Caco-2 (cell line): ENCODE measurements around the gene ETV3L. TPM values are rescaled to one million over a fixed set of nuclear protein-coding genes. Genes with fewer than 3 reads are reported as not detected.

ENCODE experiments used
- BruUV-seq: library from RNA; stranded (reverse); fragments of 400-500 nt; replicated peaks from 2 replicates; lab custom pipeline; 2021; lab: Mats Ljungman, UMichigan
- CTCF ChIA-PET: fragments of 300-600 bp; sonication (Branson Sonifier 250); formaldehyde crosslinking; loops from one replicate; lab custom pipeline; 2022; ENCODE audit warnings: antibody characterized with exemption; lab: Charles Lee
- POLR2A ChIA-PET: fragments of 300-600 bp; sonication (Branson Sonifier 250); formaldehyde crosslinking; loops from one replicate; lab custom pipeline; 2022; ENCODE audit warnings: antibody characterized with exemption; lab: Charles Lee
- DNase-seq, 2 experiments: peaks; one replicate each; pipeline versions ENCODE4 v3.0.0 to v3.0.0-alpha.2; 2020 to 2022
- H3K27me3 ChIP-seq: replicated peaks from 2 replicates; pipeline ENCODE4 v1.6.0; 2011; ENCODE audit warnings: low read length; ENCODE audit not compliant: control insufficient read depth, insufficient read depth
- H3K36me3 ChIP-seq: 2 replicates; pipeline ENCODE4 v1.5.1; 2011; ENCODE audit warnings: low read length; ENCODE audit not compliant: control insufficient read depth, insufficient read depth
- H3K4me1 ChIP-seq: fragments of 250-450 bp; sonication (Bioruptor Pico); 2 replicates; pipeline ENCODE4 v1.5.1; 2020; ENCODE audit warnings: mild to moderate bottlenecking
- H3K4me3 ChIP-seq: 2 replicates; pipeline ENCODE4 v1.5.1; 2011; ENCODE audit warnings: low read depth, mild to moderate bottlenecking, control low read depth, low read length
- H3K9me3 ChIP-seq: fragments of 250-450 bp; sonication (Bioruptor Pico); 2 replicates; pipeline ENCODE4 v1.5.1; 2020; ENCODE audit warnings: mild to moderate bottlenecking, moderate library complexity
- H3K27ac Mint-ChIP-seq: one replicate; pipeline ENCODE4 v1.8.0; 2022; ENCODE audit warnings: mixed read lengths; ENCODE audit not compliant: unreplicated experiment
- H3K27me3 Mint-ChIP-seq: one replicate; pipeline ENCODE4 v1.8.0; 2022; ENCODE audit warnings: mixed read lengths; ENCODE audit not compliant: insufficient read depth, unreplicated experiment
- H3K36me3 Mint-ChIP-seq: one replicate; pipeline ENCODE4 v1.8.0; 2022; ENCODE audit warnings: mild to moderate bottlenecking, mixed read lengths; ENCODE audit not compliant: insufficient read depth, unreplicated experiment
- H3K4me1 Mint-ChIP-seq: one replicate; pipeline ENCODE4 v1.8.0; 2022; ENCODE audit warnings: low read depth, mixed read lengths; ENCODE audit not compliant: unreplicated experiment
- H3K4me3 Mint-ChIP-seq: one replicate; pipeline ENCODE4 v1.8.0; 2022; ENCODE audit warnings: mild to moderate bottlenecking, moderate library complexity, mixed read lengths; ENCODE audit not compliant: unreplicated experiment
- H3K9me3 Mint-ChIP-seq: one replicate; pipeline ENCODE4 v1.8.0; 2022; ENCODE audit warnings: mixed read lengths; ENCODE audit not compliant: unreplicated experiment
- intact Hi-C: fragments of 100-400 bp; cut with micrococcal nuclease; formaldehyde crosslinking; loops from one replicate; pipeline ENCODE4 v1.10.0; 2022; ENCODE audit not compliant: unreplicated experiment
- total RNA-seq: library from RNA; stranded (reverse); gene quantifications from 2 replicates; pipeline ENCODE4 v1.2.3, GENCODE V29; 2022
- TF ChIP-seq, protein P1 (sequence below), 2 experiments: fragments of 200-600 bp in 1 of 2; IDR thresholded peaks; 1 replicate in 1 of 2; 2 replicates in 1 of 2; pipeline versions ENCODE4 v1.5.1 to v1.8.0; 2011 to 2022; ENCODE audit warnings: antibody characterized with exemption in 1 of 2, control low read depth in 1 of 2, inconsistent platforms in 1 of 2, low read depth in 1 of 2, low read length in 1 of 2, mild to moderate bottlenecking in 1 of 2, moderate library complexity in 1 of 2; ENCODE audit not compliant: insufficient read depth in 1 of 2, severe bottlenecking in 1 of 2, unreplicated experiment in 1 of 2

The ETV3L gene
- total RNA-seq, 1 experiment from 2014 or later: not detected

DNA sequence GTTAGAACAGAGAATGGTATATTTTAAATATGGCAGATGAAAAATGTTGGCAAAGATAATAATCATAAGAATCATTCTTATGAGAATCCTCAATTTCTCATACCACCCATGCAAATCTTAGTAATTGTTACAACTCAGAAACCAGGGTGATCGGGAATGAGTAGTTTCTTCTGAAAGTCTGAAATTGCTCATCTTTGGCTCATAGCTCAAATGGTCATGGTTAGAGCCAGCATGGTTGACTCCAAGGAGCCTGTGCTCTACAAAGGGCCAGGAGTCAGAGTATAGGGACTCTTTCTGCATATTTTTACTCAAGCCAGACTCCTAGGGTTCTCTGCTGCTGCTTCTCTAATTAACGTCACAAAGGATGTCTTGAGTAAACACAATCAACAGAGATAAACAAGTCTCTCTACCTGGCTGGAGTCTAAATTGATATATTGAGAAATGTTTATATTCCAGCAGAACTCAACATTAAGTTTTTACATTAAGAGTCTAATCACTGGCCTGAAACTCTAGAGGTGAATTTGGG, 40.5 kb upstream of the ETV3L start:
- Histone ChIP-seq H3K4me1 (peaks cover 27% of the 10 kb centered on the region), H3K36me3 (peaks cover under 1% of the 10 kb centered on the region), H3K4me3 (no peak overlapping the region), H3K9me3 (no peaks in the 10 kb centered on the region), H3K27me3 (no peaks in the 10 kb centered on the region)
- intact Hi-C loops: no loop called here
- Mint-ChIP-seq H3K4me1 (peaks cover 18% of the 10 kb centered on the region), H3K4me3 (no peak overlapping the region), H3K27ac (no peak overlapping the region), H3K27me3 (no peaks in the 10 kb centered on the region), H3K9me3 (no peaks in the 10 kb centered on the region), H3K36me3 (peaks cover 25% of the 10 kb centered on the region)
- ChIA-PET POLR2A (no interaction called here), CTCF (interaction anchor here (1.9 kb wide), 1 partner anchor 50 kb away, joined by 7 read pairs; no protein-coding TSS in a partner anchor)
- BruUV-seq: no TSS peak
- TF ChIP-seq, protein P1, sequence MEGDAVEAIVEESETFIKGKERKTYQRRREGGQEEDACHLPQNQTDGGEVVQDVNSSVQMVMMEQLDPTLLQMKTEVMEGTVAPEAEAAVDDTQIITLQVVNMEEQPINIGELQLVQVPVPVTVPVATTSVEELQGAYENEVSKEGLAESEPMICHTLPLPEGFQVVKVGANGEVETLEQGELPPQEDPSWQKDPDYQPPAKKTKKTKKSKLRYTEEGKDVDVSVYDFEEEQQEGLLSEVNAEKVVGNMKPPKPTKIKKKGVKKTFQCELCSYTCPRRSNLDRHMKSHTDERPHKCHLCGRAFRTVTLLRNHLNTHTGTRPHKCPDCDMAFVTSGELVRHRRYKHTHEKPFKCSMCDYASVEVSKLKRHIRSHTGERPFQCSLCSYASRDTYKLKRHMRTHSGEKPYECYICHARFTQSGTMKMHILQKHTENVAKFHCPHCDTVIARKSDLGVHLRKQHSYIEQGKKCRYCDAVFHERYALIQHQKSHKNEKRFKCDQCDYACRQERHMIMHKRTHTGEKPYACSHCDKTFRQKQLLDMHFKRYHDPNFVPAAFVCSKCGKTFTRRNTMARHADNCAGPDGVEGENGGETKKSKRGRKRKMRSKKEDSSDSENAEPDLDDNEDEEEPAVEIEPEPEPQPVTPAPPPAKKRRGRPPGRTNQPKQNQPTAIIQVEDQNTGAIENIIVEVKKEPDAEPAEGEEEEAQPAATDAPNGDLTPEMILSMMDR (IDR thresholded peaks at IDR 0.05; ENCODE audit: insufficient read depth in 1 of 2, low read depth in 1 of 2, low read length in 1 of 2, severe bottlenecking in 1 of 2, unreplicated experiment in 1 of 2): no peak
- no peak for DNase-seq

DNA sequence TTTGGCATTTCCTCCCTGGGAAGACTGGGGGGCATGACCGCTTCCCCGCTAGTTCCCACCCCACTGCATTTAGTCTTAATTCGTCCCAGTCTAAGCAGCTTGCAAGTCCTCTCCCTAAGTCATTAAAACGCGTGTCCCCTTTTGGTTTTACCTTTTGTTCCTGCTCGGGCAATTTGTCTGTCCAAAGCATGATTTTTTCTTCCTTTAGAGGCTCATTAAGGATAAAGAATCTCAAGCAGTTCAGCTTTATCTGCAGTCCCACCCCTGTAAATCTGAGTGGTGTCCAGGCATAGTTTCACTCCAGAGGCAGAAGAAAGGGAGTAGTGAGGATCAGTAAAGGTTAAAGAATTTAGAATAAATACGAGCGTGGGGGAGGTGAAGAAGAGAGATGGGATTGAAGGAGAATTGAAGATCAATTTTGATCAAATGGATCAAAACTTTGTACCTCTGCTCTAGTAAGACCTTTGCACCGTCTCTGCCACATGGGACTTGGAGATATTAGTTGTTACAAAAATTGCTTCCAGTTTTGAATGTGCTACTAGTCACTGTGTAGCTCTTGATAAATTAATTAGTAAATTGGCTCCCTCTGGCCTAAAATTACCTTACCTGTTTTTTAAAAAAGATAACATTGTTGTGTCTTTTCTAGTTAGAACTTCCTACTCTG, 39.6 kb upstream of the ETV3L start:
- H3K9me3 ChIP-seq: no peaks in the 10 kb centered on the region
- TSS peak; percentile 77 for BruUV-seq

More for the DNA sequence above, 39.6 kb upstream of the ETV3L start:
- ChIA-PET CTCF (interaction anchor here (1.4 to 2.3 kb wide), 4 partner anchors 16 to 65 kb away, joined by 3 to 13 read pairs (median 6); no protein-coding TSS in a partner anchor), POLR2A (interaction anchor here (0.9 kb wide), 1 partner anchor 15 kb away, joined by 5 read pairs; no protein-coding TSS in a partner anchor)
- H3K36me3 Mint-ChIP-seq: peaks cover 35% of the 10 kb centered on the region
- DNase-seq: no peak
- peak overlapping the region; percentile 91 for H3K4me3 Mint-ChIP-seq
- Histone ChIP-seq H3K36me3 (peaks cover 2% of the 10 kb centered on the region), H3K4me3 (peak overlapping the region; percentile 97), H3K27me3 (no peaks in the 10 kb centered on the region), H3K4me1 (peaks cover 36% of the 10 kb centered on the region)
- intact Hi-C loops: loop anchor here (1.0 kb wide), 1 partner anchor 16 kb away; no protein-coding TSS in a partner anchor
- H3K27ac Mint-ChIP-seq: peak overlapping the region; percentile 87
- H3K9me3 Mint-ChIP-seq: no peaks in the 10 kb centered on the region
- no peaks in the 10 kb centered on the region for H3K27me3 Mint-ChIP-seq
- H3K4me1 Mint-ChIP-seq: peaks cover 25% of the 10 kb centered on the region
- TF ChIP-seq, protein P1 (IDR thresholded peaks at IDR 0.05; ENCODE audit: insufficient read depth in 1 of 2, low read depth in 1 of 2, low read length in 1 of 2, severe bottlenecking in 1 of 2, unreplicated experiment in 1 of 2): no peak
